Neutrophil (primary cell): ENCODE results near the gene TMEM17.

Source experiments
- H3K27ac ChIP-seq: fragments of 200-600 bp; sonication (generic); 2 replicates; pipeline ENCODE4 v1.5.1; 2016; ENCODE audit warnings: mild to moderate bottlenecking, moderate library complexity
- H3K27me3 ChIP-seq: fragments of 200-600 bp; sonication (generic); 2 replicates; pipeline ENCODE4 v1.6.0; 2016; ENCODE audit warnings: mild to moderate bottlenecking
- H3K36me3 ChIP-seq: fragments of 200-600 bp; sonication (generic); 2 replicates; pipeline ENCODE4 v1.5.1; 2017
- H3K4me1 ChIP-seq, 2 experiments: fragments of 200-600 bp in 1 of 2; sonication (generic) in 1 of 2; 1 replicate in 1 of 2; 2 replicates in 1 of 2; pipeline versions ENCODE4 v1.5.1 to v1.6.1; 2013 to 2016; ENCODE audit warnings: low read depth in 1 of 2, low read length in 1 of 2, mild to moderate bottlenecking in 1 of 2, moderate library complexity in 1 of 2; ENCODE audit not compliant: control insufficient read depth in 1 of 2, insufficient read depth in 1 of 2
- H3K4me3 ChIP-seq, 2 experiments: fragments of 200-600 bp in 1 of 2; sonication (generic) in 1 of 2; 1 replicate in 1 of 2; 2 replicates in 1 of 2; pipeline ENCODE4 v1.5.1; 2013 to 2016; ENCODE audit warnings: low read depth in 1 of 2, low read length in 1 of 2, mild to moderate bottlenecking in 1 of 2, moderate library complexity in 1 of 2
- H3K9me3 ChIP-seq: fragments of 200-600 bp; sonication (generic); 2 replicates; pipeline ENCODE4 v1.5.1; 2016
- CTCF ChIP-seq: fragments of 200-600 bp; sonication (generic); IDR thresholded peaks from 2 replicates; pipeline ENCODE4 v1.5.1; 2016; ENCODE audit warnings: antibody characterized with exemption

The TMEM17 gene

GRCh38 chr2:62531594-62531993 is 25.6 kb upstream of the TMEM17 start:
- no peak for TF ChIP-seq CTCF
- H3K4me1 ChIP-seq = no peaks in the 10 kb centered on the region
- no peak overlapping the region for H3K27ac ChIP-seq
- H3K36me3 ChIP-seq = no peaks in the 10 kb centered on the region
- no peaks in the 10 kb centered on the region for H3K9me3 ChIP-seq
- no peak overlapping the region for H3K4me3 ChIP-seq
- no peaks in the 10 kb centered on the region for H3K27me3 ChIP-seq

- Histone ChIP-seq H3K27ac (no peak overlapping the region), H3K36me3 (no peaks in the 10 kb centered on the region), H3K9me3 (no peaks in the 10 kb centered on the region), H3K27me3 (no peaks in the 10 kb centered on the region), H3K4me1 (no peaks in the 10 kb centered on the region), H3K4me3 (no peak overlapping the region)
- no peak for TF ChIP-seq CTCF
Measured at GRCh38 chr2:62529758-62530157, 23.8 kb upstream of the TMEM17 start.

DNA sequence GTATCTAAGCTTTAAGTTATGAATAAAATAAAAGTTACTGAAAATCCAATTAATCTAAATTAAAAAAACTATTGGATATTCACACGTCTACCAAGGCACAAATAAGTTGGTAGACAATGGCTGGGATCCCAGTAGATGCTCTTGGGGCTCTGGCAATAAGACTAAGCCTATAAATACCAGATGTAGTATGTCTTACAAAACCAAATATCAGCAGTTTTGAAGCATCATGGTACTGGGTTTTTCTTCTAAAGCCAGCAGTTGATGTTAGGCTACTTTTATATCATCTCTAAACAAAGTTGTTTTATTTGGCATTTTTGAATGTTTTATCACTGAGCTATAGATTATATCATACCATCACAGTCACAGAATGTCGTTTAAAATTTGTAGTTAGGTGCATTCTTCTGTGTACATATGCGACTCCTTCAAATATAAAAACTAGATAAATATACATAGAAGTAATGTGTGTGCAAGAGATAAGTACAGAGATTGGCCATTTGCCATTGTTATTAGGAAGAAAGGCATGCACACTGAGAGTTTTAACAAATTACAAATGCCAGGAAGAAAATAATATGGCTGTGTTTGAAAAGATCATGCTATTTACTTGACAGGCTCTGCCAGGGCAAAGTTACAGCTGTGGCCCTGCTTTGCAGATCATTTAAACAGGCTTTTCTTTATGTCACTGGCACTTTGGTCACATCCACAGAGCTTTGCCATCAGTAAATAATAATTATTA is 21.6 kb upstream of the TMEM17 start:
- Histone ChIP-seq H3K9me3 (no peaks in the 10 kb centered on the region), H3K36me3 (no peaks in the 10 kb centered on the region), H3K4me3 (no peak overlapping the region), H3K4me1 (no peaks in the 10 kb centered on the region), H3K27me3 (no peaks in the 10 kb centered on the region), H3K27ac (no peak overlapping the region)
- no peak for TF ChIP-seq CTCF

DNA sequence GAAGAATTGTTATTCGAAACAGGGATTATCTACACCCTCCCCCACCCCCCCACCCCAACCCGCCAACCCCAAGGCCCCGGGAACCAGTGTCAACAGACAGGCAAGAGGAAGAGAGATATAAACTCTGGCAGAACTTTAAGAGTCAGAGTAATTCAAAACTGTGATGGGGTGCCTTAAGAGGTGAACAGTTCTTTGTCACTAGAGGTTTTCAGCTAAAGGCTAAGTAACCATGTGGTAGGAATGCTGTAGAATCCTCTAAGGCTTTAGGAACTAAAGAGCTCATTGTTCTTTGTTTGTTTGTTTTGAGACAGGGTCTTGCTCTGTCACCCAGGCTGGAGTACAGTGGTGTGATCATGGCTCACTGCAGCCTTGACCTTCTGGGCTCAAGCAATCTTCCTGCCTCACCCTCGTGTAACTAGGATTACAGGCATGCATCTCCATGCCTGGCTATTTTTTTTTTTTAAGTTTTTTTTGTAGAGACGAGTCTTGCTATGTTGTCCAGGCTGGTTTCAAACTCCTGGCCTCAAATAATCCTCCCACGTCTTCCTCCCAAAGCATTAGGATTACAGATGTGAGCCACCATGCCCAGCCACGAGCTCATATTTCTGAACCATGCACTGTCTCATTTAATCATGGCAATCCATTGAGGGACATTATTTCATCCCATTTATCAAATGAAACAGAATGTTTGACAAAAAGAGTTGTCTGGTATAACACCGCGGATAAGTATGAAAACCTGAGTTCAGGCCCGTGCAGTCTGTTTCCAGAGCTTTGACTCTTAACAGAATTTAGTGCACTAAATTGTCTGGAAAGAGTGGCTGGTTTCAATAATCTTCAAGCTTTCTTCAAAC is 20.8 kb upstream of the TMEM17 start:
- no peak for TF ChIP-seq CTCF
- no peaks in the 10 kb centered on the region for H3K9me3 ChIP-seq
- no peak overlapping the region for H3K4me3 ChIP-seq
- H3K4me1 ChIP-seq = no peaks in the 10 kb centered on the region
- H3K27me3 ChIP-seq = no peaks in the 10 kb centered on the region
- no peaks in the 10 kb centered on the region for H3K36me3 ChIP-seq
- no peak overlapping the region for H3K27ac ChIP-seq

- Histone ChIP-seq H3K27ac (no peak overlapping the region), H3K27me3 (no peaks in the 10 kb centered on the region), H3K4me3 (no peak overlapping the region), H3K36me3 (no peaks in the 10 kb centered on the region), H3K9me3 (no peaks in the 10 kb centered on the region), H3K4me1 (no peaks in the 10 kb centered on the region)
- TF ChIP-seq CTCF = no peak
Measured at GRCh38 chr2:62525549-62526269, 19.7 kb upstream of the TMEM17 start.
